GM12892 (cell line): Measurements from ENCODE around the gene HLA-B.

Experiments used
- POLR2A ChIP-seq: IDR thresholded peaks from 2 replicates; pipeline ENCODE4 v1.6.1; 2011; ENCODE audit warnings: low read depth, low read length, control low read depth
- POLR2AphosphoS5 ChIP-seq: IDR thresholded peaks from 2 replicates; pipeline ENCODE4 v1.6.1; 2011; ENCODE audit warnings: low read depth, low read length, control low read depth
- TAF1 ChIP-seq: IDR thresholded peaks from 2 replicates; pipeline ENCODE4 v1.6.1; 2011; ENCODE audit warnings: low read depth, mild to moderate bottlenecking, control low read depth, low read length, borderline replicate concordance

- TF ChIP-seq POLR2A, result peak; percentile 75
- peak; percentile 53; the same call in 1 of the 2 replicates for TF ChIP-seq POLR2AphosphoS5
- TF ChIP-seq TAF1, result peak; percentile 57; the same call in 1 of the 2 replicates
Observed at GRCh38 chr6:31400467-31401289, 43.7 kb upstream of the HLA-B start.
